ENCODE results near the gene POMGNT1.

DNA sequence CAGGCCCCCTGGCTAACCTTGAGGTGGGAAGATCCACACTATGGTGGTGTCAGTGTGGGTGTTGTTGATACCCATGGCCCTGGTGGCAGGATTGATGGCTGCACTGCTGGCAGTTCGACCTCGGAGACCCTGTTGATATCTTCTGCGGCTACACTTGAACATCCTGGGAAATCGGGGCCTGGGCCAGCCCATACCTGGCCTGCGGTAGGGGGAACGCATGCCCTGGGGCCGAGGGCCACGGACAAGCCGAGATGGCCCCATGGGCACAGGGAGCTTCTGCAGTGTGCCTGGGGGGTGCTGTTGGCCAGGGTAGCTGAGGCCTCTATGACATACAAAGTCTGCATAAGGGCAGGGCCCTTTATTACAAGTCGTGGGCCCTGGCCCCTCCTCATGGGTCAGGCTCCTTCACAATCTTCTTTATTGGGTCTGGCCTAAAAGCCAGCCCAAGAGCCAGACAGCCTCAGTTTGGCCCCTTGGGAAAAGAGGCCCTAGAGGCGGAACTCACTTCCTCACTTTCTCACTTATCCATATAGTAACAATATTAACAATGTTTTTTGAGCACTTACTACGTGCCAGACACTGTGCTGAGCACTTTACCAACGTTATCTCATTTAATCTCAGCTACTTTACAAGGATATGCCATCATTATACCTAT is 21.9 kb downstream of the POMGNT1 start, which contains the start of gene P3R3URF:
- TF ChIP-seq POLR2AphosphoS5 (IDR thresholded peaks at IDR 0.05; ENCODE audit: low read depth, low read length) (no peak), POLR2A (IDR thresholded peaks at IDR 0.05; ENCODE audit: low read depth, low read length) (no peak), TAF1 (IDR thresholded peaks at IDR 0.05; ENCODE audit: low read depth, low read length) (no peak), SPI1 (IDR thresholded peaks at IDR 0.05; ENCODE audit: low read depth, low read length) (no peak)
